WI38 (cell line): ENCODE measurements around the gene PARN.
"Not testable (repeated sequence)": the region's sequence is repeated elsewhere in the genome, so short reads cannot be mapped to it uniquely, and the experiment has no call there.

Experiments used
- H3K4me3 ChIP-seq: 2 replicates; pipeline ENCODE4 v1.5.1; 2011; ENCODE audit warnings: low read depth, mild to moderate bottlenecking, control low read depth, low read length
- CTCF ChIP-seq: IDR thresholded peaks from 2 replicates; pipeline ENCODE4 v1.5.1; 2012; ENCODE audit warnings: low read depth, mild to moderate bottlenecking, control low read depth, low read length

Gene PARN

GRCh38 chr16:14444979-14445810 is 184.9 kb downstream of the PARN start:
- no peak overlapping the region for H3K4me3 ChIP-seq
- no peak for TF ChIP-seq CTCF

GRCh38 chr16:14441533-14441932 is 188.5 kb downstream of the PARN start:
- H3K4me3 ChIP-seq, result not testable (repeated sequence)

GRCh38 chr16:14438256-14438655 is 191.8 kb downstream of the PARN start:
- no peak overlapping the region for H3K4me3 ChIP-seq
- TF ChIP-seq CTCF, result no peak

GRCh38 chr16:14437426-14437825 is 192.6 kb downstream of the PARN start:
- no peak overlapping the region for H3K4me3 ChIP-seq
- no peak for TF ChIP-seq CTCF

- H3K4me3 ChIP-seq, result no peak overlapping the region
- TF ChIP-seq CTCF, result no peak
Measured at GRCh38 chr16:14436401-14436955, 193.6 kb downstream of the PARN start.

GRCh38 chr16:14434860-14435259 is 195.2 kb downstream of the PARN start:
- TF ChIP-seq CTCF, result no peak
- no peak overlapping the region for H3K4me3 ChIP-seq

GRCh38 chr16:14428971-14429637 is 201.0 kb downstream of the PARN start:
- H3K4me3 ChIP-seq, result not testable (repeated sequence)

GRCh38 chr16:14428043-14428442 is 202.0 kb downstream of the PARN start:
- no peak overlapping the region for H3K4me3 ChIP-seq
- no peak for TF ChIP-seq CTCF
